DOHH2 (cell line): ENCODE measurements around the gene DPH5.

Experiments
- CTCF ChIP-seq: fragments of 200-600 bp; sonication (generic); IDR thresholded peaks from one replicate; pipeline ENCODE4 v1.5.1; 2014; ENCODE audit warnings: antibody characterized with exemption, mild to moderate bottlenecking, low read depth, low read length; ENCODE audit not compliant: poor library complexity, severe bottlenecking
- EZH2phosphoT487 ChIP-seq: fragments of 200-600 bp; sonication (generic); IDR thresholded peaks from 2 replicates; pipeline ENCODE4 v1.6.1; 2017; ENCODE audit warnings: borderline replicate concordance, mild to moderate bottlenecking, antibody characterized with exemption, low read length, moderate library complexity, mixed read lengths

GRCh38 chr1:101037316-101037715, 11.7 kb upstream of the DPH5 start:
- TF ChIP-seq CTCF = no peak
- no peak for TF ChIP-seq EZH2phosphoT487
